Measurements from ENCODE around the gene FBXO22.

DNA sequence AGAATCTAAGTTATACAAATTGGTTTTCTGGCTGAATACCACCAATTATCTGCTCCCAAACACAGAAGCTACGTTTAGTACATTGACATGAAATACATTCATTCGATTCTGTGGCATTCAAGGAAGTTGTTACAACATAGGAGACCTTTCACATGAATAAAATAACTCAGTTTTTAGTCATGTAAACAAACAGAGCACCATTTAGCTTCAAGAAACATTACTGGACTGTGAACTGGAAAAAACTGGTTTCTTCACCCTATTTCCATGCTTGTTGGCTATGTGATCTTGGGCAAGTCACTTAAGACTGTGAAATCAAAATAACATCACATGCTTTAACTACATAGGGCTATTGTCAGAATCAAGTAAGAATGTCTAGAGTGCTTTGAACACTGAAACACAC lies 62.4 kb downstream of the FBXO22 start:
- TF ChIP-seq FOXA1 (IDR thresholded peaks at IDR 0.05) (no peak), ELF4 (IDR thresholded peaks at IDR 0.05) (no peak), FOXK2 (IDR thresholded peaks at IDR 0.05) (no peak), TARDBP (IDR thresholded peaks at IDR 0.05) (no peak), FOXM1 (IDR thresholded peaks at IDR 0.05; ENCODE audit: borderline replicate concordance) (no peak), CTBP1 (IDR thresholded peaks at IDR 0.05; ENCODE audit: borderline replicate concordance) (no peak), SP1 (IDR thresholded peaks at IDR 0.05) (no peak), NFRKB (IDR thresholded peaks at IDR 0.05) (no peak), LEF1 (IDR thresholded peaks at IDR 0.05; ENCODE audit: borderline replicate concordance) (no peak), ZNF384 (IDR thresholded peaks at IDR 0.05) (no peak), ARNT (IDR thresholded peaks at IDR 0.05) (no peak), L3MBTL2 (conservative IDR thresholded peaks at IDR 0.05) (no peak), BHLHE40 (IDR thresholded peaks at IDR 0.05; ENCODE audit: borderline replicate concordance) (no peak)
- TF ChIP-seq, protein P1, sequence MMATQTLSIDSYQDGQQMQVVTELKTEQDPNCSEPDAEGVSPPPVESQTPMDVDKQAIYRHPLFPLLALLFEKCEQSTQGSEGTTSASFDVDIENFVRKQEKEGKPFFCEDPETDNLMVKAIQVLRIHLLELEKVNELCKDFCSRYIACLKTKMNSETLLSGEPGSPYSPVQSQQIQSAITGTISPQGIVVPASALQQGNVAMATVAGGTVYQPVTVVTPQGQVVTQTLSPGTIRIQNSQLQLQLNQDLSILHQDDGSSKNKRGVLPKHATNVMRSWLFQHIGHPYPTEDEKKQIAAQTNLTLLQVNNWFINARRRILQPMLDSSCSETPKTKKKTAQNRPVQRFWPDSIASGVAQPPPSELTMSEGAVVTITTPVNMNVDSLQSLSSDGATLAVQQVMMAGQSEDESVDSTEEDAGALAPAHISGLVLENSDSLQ (IDR thresholded peaks at IDR 0.05), result no peak
